ENCODE measurements around the gene DENND4A.
"Not testable (repeated sequence)": the region's sequence is repeated elsewhere in the genome, so short reads cannot be mapped to it uniquely, and the experiment has no call there.

Gene DENND4A

GRCh38 chr15:65816441-65816840, 24.3 kb upstream of the DENND4A start:
- H3K4me3 ChIP-seq (ENCODE audit: low read depth, low read length): no peak overlapping the region
- POLR2A ChIA-PET: interaction anchor here (0.5 to 1.8 kb wide), 4 partner anchors 8 to 53 kb away, joined by 3 to 7 read pairs (median 4); partner anchors contain the start of gene RAB11A
- H3K27ac ChIP-seq (ENCODE audit: extremely low read depth, low read depth, low read length): no peak overlapping the region
- TF ChIP-seq KLF16 (tag by site-specific recombination; IDR thresholded peaks at IDR 0.05) (no peak), PRDM2 (tag by site-specific recombination; IDR thresholded peaks at IDR 0.05; ENCODE audit: borderline replicate concordance) (no peak), ZNF624 (tag by site-specific recombination; IDR thresholded peaks at IDR 0.05) (no peak), ZNF280D (tag by site-specific recombination; IDR thresholded peaks at IDR 0.05) (no peak), ZNF513 (tag by site-specific recombination; IDR thresholded peaks at IDR 0.05) (no peak), KLF7 (tag by site-specific recombination; IDR thresholded peaks at IDR 0.05; ENCODE audit: borderline replicate concordance) (no peak), ZNF146 (tag by site-specific recombination; IDR thresholded peaks at IDR 0.05) (no peak), ZNF610 (tag by site-specific recombination; IDR thresholded peaks at IDR 0.05; ENCODE audit: borderline replicate concordance) (no peak), ZNF239 (tag by site-specific recombination; IDR thresholded peaks at IDR 0.05) (no peak), ZNF518A (tag by site-specific recombination; conservative IDR thresholded peaks at IDR 0.05; ENCODE audit: low read depth) (no peak), ZNF660 (tag by site-specific recombination; IDR thresholded peaks at IDR 0.05) (no peak), MZF1 (tag by site-specific recombination; IDR thresholded peaks at IDR 0.05; ENCODE audit: borderline replicate concordance) (no peak), REPIN1 (tag by site-specific recombination; IDR thresholded peaks at IDR 0.05; ENCODE audit: low read depth) (no peak), ZNF623 (tag by site-specific recombination; IDR thresholded peaks at IDR 0.05) (no peak)
- no peaks in the 10 kb centered on the region for H3K36me3 ChIP-seq (ENCODE audit: control insufficient read depth in 2 of 2, insufficient read depth in 1 of 2, low read length in 2 of 2)
- CTCF ChIA-PET: no interaction called here
- H3K4me1 ChIP-seq (ENCODE audit: control insufficient read depth, insufficient read depth, low read length): peaks cover 3% of the 10 kb centered on the region; the same call in 1 of the 2 replicates
- no peaks in the 10 kb centered on the region for H3K9me3 ChIP-seq (ENCODE audit: control insufficient read depth, insufficient read depth, low read depth, low read length)

GRCh38 chr15:65816008-65816407, 23.9 kb upstream of the DENND4A start:
- POLR2A ChIA-PET: interaction anchor here (0.7 to 1.8 kb wide), 3 partner anchors 8 to 54 kb away, joined by 3 to 7 read pairs (median 3); partner anchors contain the start of gene RAB11A
- H3K9me3 ChIP-seq (ENCODE audit: control insufficient read depth, insufficient read depth, low read depth, low read length); H3K4me3 ChIP-seq (ENCODE audit: low read depth, low read length); H3K36me3 ChIP-seq (ENCODE audit: control insufficient read depth in 2 of 2, insufficient read depth in 1 of 2, low read length in 2 of 2); H3K27ac ChIP-seq (ENCODE audit: extremely low read depth, low read depth, low read length); H3K4me1 ChIP-seq (ENCODE audit: control insufficient read depth, insufficient read depth, low read length): not testable (repeated sequence)
- CTCF ChIA-PET: interaction anchor here (0.6 to 1.3 kb wide), 2 partner anchors 7 to 415 kb away, joined by 3 read pairs; no protein-coding TSS in a partner anchor

GRCh38 chr15:65814271-65814670, 22.2 kb upstream of the DENND4A start:
- POLR2A ChIA-PET; H3K36me3 ChIP-seq (ENCODE audit: control insufficient read depth in 2 of 2, insufficient read depth in 1 of 2, low read length in 2 of 2); H3K4me3 ChIP-seq (ENCODE audit: low read depth, low read length); H3K27ac ChIP-seq (ENCODE audit: extremely low read depth, low read depth, low read length); H3K9me3 ChIP-seq (ENCODE audit: control insufficient read depth, insufficient read depth, low read depth, low read length); H3K4me1 ChIP-seq (ENCODE audit: control insufficient read depth, insufficient read depth, low read length): not testable (repeated sequence)
- CTCF ChIA-PET: interaction anchor here (1.7 kb wide), 1 partner anchor 10 kb away, joined by 7 read pairs; no protein-coding TSS in a partner anchor

All from HEK293 (cell line).